HG02759 (cell line): ENCODE data around the gene BPIFB6.
"Not testable (repeated sequence)": the region's sequence is repeated elsewhere in the genome, so short reads cannot be mapped to it uniquely, and the experiment has no call there.

Source experiments
- ATAC-seq: cut with Tn5 transposase; IDR thresholded peaks from one replicate; pipeline ENCODE4 v1.9.1; 2021; ENCODE audit warnings: mild to moderate bottlenecking, moderate library complexity; ENCODE audit not compliant: unreplicated experiment

The BPIFB6 gene

GRCh38 chr20:33027769-33028751 lies 3.4 kb upstream of the BPIFB6 start:
- no peak for ATAC-seq

DNA sequence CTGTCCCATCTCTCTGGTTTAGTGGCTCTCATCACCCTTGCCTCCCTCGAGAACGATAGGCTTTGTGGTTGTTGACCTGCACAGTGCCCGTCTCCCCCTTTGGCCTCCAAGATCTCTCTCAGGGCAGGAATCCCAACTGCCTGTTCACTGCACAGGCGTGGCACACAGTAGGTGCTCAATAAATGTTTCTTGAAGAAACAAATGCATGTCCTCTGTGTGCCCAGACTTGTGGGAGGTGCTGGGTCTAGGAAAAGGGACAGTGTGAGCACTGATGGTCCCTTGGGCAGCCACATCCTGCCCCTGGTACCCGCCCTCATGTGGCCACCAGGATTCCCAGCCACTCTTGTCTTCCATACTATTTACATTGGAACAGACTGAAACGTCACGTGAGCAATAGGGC lies 2.6 kb upstream of the BPIFB6 start:
- ATAC-seq = no peak

- no peak for ATAC-seq
Measured at GRCh38 chr20:33030076-33030475, 1.4 kb upstream of the BPIFB6 start.

DNA sequence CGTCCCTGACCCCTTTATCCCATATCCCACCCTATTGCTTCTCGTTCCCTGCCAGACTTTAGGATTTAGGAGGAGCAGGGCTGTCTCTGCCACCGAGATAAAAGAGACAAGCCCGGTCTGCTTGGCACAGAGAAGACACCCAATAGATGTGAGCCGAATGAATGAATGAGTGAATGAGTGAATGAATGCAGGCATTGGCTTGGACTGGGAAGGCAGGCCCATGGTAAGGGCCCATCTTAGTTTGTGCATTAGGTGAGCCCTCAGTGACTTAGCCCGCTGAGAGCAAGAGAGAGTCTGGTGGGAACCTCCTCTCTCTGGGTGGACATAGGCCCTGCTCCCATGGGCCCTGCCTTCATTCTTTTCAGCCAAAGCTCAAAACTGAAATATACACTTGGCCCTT lies 879 bp upstream of the BPIFB6 start:
- no peak for ATAC-seq

DNA sequence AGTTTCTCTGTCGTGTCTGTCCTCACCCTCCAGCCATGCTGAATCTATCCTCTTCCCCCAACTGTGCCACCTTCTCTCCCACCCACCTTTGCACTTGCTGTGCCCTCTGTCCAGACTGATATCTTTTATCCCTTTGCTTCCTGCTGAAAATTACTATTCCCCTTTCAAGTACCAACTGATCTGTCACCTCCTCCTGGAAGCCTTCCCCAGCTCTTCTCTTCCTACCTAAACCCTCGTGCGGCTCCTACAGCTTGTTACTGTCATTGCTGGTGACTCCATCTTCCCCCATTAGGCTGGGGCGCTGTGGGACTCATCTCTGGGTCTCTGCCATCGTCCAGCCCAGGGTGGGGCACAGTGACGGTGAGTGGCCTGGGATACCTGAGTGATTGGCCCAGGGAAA lies 1.1 kb downstream of the BPIFB6 start:
- no peak for ATAC-seq

DNA sequence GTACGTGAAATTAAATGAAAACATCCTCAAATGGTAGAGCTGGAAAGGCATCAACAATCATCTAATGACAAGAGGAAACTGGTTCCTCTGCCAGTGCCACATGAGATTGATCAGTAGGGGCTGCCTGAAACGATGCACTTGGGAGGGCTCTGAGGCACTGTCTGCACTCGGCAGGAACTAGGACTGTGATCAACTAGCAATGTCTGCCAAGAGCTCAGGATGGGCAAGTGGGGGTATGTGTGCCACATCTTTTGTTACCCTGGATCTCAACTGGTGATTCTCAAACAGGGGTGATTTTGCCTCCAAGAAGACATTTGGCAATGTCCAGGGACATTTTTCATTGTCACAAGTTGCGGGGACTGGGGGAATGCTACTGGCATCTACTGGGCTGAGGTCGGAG lies 1.9 kb downstream of the BPIFB6 start:
- ATAC-seq = no peak

- no peak for ATAC-seq
Measured at GRCh38 chr20:33034115-33034514, 2.7 kb downstream of the BPIFB6 start.

DNA sequence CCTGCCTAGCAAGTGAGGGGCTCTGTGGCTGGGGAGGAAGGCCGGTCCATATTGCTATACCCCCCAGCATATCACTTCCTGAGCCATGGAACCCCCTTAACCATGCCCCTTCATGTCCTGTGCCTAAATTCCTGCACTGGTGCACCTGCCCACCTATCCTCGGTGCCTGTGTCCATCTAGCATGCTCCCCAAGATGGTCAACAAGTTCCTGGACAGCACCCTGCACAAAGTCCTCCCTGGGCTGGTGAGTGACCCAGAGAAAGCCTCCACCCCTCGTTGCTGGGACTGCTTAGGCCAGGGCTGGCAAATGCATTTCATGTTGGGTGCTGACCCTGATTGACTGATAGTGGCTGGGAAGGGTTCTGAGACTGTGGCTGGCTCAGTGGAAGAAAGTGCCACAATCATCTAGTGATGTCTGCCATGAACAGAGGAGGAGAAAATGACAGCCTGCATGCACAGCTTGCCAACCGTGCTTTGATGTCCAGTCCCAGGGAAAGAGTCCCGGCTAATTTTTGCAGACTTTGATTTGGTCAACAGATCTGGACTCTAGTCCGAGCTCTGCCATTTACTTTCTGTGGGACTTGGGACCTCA lies 3.5 kb downstream of the BPIFB6 start:
- no peak for ATAC-seq

DNA sequence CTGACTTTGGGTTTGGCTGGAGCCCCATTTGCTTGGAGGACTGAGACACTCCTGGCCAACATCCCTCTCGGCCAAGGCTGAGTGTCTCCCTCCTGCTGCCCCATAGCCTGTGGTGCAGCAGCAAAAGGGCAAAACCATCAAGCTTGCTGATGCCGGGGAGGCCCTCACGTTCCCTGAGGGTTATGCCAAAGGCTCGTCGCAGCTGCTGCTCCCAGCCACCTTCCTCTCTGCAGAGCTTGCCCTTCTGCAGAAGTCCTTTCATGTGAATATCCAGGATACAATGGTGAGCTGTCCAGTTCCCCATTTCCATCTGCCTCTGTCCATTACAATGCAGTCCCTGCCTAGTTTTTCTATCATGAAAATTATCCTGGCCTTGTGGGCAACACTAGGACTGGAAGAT lies 6.0 kb downstream of the BPIFB6 start:
- no peak for ATAC-seq

- ATAC-seq = no peak
Measured at GRCh38 chr20:33038243-33038642, 6.8 kb downstream of the BPIFB6 start.

- no peak for ATAC-seq
Measured at GRCh38 chr20:33042430-33042829, 11.0 kb downstream of the BPIFB6 start.

DNA sequence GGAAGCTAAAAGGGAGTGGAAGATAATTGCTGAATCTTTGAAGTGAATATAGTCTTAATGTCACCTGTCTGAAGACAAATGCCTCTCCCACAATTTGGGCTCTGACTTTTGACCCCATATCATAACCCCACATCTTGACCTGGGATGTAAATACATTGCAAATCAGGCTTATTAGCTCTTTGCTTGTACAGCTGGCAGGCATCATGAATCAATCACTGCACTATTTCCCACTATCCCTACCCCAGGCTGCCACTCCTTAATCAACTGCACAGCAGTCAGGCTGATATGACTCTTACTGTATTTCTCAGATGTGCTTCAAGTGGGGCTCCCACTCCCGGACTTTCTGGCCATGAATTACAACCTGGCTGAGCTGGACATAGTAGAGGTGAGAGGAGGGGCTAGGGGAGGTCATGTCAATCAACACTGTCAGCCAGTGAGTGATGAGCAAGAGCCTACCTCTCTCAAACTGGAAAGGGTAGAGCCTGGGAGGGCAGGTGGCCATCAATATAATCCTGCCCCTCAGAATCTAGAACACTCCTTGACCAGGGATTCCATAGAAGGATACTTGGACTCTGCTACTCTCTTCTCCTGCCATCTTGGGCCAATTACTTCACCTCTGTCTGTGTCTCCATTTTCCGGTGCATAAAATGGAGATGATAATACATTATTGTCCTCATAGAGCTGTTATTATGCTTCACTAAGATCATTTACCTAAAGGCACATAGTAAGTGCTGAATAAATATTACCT lies 11.7 kb downstream of the BPIFB6 start:
- ATAC-seq = no peak

DNA sequence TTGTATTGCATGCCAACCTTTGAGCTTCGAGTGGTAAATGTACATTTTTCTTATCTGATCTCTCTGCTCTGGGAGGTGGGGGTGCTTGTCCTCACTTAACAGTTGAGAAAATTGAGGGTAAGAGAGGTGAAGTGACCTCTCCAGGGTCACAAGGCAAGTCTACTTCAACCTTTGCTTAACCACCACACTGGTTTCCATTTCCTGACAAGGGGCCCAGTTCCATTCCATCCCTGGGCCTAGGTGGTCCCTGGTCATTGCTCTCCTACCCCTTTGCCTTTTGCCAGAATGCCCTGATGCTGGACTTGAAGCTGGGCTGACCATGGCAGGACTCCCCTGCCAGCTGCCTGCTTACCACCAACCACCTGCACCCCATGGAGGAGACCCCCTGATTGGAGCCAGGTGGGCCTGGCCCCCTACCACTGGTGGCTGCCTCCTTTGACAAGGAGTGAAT lies 12.3 kb downstream of the BPIFB6 start:
- ATAC-seq = no peak

DNA sequence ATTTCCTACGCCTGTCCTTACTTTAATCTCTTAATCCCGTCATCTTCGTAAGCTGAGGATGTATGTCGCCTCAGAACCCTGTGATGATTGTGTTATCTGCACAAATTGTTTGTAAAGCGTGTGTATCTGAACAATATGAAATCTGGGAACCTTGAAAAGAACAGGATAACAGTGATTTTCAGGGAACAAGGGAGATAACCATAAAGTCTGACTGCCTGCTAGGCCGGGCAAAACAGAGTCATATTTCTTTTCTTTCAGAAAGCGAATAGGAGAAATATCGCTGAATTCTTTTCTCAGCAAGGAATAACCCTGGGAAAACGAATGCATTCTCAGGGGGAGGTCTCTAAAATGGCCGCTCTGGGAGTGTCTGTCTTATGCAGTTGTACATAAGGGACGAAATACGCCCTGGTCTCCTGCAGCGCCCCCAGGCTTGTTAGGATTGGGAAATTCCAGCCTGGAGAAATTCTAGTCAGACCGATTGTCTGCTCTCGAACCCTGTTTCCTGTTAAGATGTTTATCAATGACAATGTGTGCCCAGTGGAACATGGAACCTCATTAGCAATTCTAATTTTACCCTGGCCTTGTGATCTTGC lies 13.8 kb downstream of the BPIFB6 start:
- ATAC-seq = not testable (repeated sequence)

GRCh38 chr20:33046412-33046811 lies 15.0 kb downstream of the BPIFB6 start:
- ATAC-seq = no peak

GRCh38 chr20:33051333-33051732 lies 19.9 kb downstream of the BPIFB6 start:
- no peak for ATAC-seq

DNA sequence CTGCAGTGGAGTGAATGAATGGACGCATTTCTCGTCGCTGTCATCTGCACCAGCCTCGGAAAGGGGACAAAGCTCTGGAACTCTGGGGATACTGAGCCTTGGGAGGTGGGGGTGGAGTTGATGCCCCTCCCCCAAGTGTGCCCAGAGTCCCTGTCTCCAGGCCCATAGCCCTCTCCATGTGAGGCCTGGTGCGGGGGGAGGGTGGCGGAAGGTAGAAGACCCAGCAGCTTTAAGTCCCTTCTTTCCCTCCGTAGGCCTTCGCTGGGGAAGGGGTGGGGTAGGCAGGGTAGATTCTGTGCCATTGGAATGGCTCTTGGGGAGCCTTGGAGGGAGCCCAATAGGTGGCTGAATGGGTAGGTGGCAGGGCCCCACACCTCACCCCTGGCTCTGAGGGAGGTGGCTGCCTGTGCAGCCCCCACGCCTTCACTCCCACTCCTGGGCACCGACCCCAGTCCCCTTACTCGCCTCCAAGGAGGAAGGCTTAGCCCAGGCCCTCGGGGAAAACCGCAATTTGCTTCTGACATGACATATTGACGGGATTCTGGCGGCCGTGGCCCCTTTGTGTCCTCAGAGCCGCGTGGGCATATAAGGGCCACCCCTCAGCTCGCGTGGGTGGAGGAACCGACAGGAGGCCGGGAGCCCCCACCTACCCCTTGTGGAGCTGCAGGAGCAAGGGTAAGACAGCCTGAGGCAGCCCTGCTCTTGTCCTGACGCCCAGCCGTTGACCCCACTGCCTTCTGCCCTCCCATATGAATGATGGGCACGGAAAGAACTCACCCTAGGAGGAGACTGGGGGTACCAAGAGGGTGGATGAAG lies 22.1 kb downstream of the BPIFB6 start, which contains the start of gene BPIFB3:
BPIFB3 (plus strand) TSS at position 613 of the 816 bp plus-strand sequence. CDS start 1,533 bp downstream, outside the sequence.
- ATAC-seq = no peak

DNA sequence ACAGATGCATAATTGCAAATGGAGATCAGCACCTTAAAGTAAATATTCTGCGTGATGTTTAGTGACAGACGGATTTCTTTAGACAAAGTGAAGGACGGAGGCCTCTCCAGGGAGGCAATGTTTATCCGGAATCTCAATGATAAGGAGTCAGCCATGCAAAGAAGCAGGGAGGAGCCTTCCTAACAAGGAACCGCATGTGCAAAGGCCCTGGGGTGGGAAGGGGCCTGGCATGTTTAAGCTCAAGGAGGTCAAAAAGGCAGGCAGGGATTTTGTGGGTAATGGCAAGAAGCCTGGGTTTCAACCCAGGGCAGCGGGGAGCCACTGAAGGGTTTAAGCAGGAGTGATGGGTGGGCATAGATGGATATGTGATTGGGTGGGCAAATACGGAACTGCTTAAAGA lies 22.9 kb downstream of the BPIFB6 start:
- no peak for ATAC-seq

DNA sequence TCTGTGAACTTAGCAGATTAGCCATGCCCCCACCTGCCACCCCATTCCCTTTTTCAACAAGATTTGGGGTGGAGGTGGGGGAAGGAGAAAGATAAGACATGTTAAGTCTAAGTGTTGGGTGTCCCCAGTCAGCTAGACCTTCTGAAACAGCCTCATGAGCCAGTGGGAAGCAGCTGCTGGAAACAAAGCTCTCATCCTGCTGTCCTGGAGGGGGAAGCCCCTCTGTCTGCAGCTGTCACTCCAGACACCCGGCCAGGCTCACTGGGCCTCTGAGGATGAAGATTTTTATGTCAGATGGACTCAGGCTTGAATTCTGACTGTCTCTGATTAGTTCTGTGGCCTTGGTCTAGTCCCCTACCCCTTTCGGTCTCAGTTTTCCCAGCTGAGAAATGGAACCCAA lies 23.3 kb downstream of the BPIFB6 start:
- no peak for ATAC-seq

DNA sequence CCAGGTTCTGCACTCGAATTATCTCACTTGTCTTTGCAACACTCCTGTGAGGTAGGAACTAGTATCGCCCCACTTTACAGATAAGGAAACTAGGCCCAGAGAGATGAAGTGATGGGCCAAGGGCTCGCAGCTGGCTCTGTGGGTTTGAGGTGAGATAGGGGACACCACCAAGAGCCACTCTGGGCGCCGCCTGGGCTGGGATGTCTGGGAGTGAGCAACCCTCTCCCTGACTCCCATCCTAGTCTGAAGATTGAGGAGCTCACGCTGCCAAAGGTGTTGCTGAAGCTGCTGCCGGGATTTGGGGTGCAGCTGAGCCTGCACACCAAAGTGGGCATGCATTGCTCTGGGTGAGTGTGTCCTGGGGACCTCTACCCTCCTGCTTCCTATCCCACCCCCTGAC lies 27.7 kb downstream of the BPIFB6 start:
- no peak for ATAC-seq
